Endothelial cell of umbilical vein (primary cell): ENCODE data around the gene OR6K2. TPM values are rescaled to one million over a fixed set of nuclear protein-coding genes. Genes with fewer than 3 reads are reported as not detected.

ENCODE experiments used
- BruUV-seq: library from RNA; stranded (reverse); fragments of 400-500 nt; replicated peaks from 2 replicates; lab custom pipeline; 2021; lab: Mats Ljungman, UMichigan
- CTCF ChIA-PET: fragments of 300-600, 350-600 bp; sonication (Branson Sonifier 250); formaldehyde crosslinking; loops from one replicate; lab custom pipeline; 2021; ENCODE audit warnings: antibody characterized with exemption, inconsistent platforms; lab: Charles Lee
- POLR2A ChIA-PET: fragments of 300-600, 350-600 bp; sonication (Branson Sonifier 250); formaldehyde crosslinking; loops from one replicate; lab custom pipeline; 2021; ENCODE audit warnings: antibody characterized with exemption, inconsistent platforms; lab: Charles Lee
- DNase-seq: peaks from one replicate; pipeline ENCODE4 v3.0.0-alpha.2; 2011; ENCODE audit warnings: low read depth, low spot score
- FAIRE-seq: peaks from 2 replicates; lab custom pipeline; 2011; peaks lifted over from hg19 to GRCh38; lab: Jason Lieb, UNC
- H2AFZ ChIP-seq: 2 replicates; pipeline ENCODE4 v1.6.0; 2012; ENCODE audit warnings: low read depth, low read length, control low read depth, inconsistent platforms
- H3K27ac ChIP-seq: 2 replicates; pipeline ENCODE4 v1.5.1; 2011; ENCODE audit warnings: low read depth, mild to moderate bottlenecking, control low read depth, low read length, moderate library complexity; ENCODE audit not compliant: insufficient read depth
- H3K27me3 ChIP-seq, 2 experiments: 2 replicates each; pipeline versions ENCODE4 v1.6.0 to v1.6.1; 2011; ENCODE audit warnings: low read length in 2 of 2, mixed read lengths in 1 of 2; ENCODE audit not compliant: control insufficient read depth in 2 of 2, insufficient read depth in 2 of 2
- H3K36me3 ChIP-seq, 2 experiments: 2 replicates in 1 of 2; 3 replicates in 1 of 2; pipeline ENCODE4 v1.5.1; 2011; ENCODE audit warnings: low read length in 2 of 2, mild to moderate bottlenecking in 1 of 2, moderate library complexity in 1 of 2; ENCODE audit not compliant: control insufficient read depth in 2 of 2, insufficient read depth in 2 of 2; ENCODE audit errors: extremely low read depth in 1 of 2
- H3K4me1 ChIP-seq: 3 replicates; pipeline ENCODE4 v1.5.1; 2011; ENCODE audit warnings: mild to moderate bottlenecking, low read length; ENCODE audit not compliant: control insufficient read depth, insufficient read depth; ENCODE audit errors: extremely low read depth
- H3K4me2 ChIP-seq: 2 replicates; pipeline ENCODE4 v1.6.1; 2011; ENCODE audit warnings: low read length, control low read depth, mixed read lengths; ENCODE audit not compliant: insufficient read depth
- H3K4me3 ChIP-seq, 3 experiments: fragments of 200-600 bp in 1 of 3; sonication (generic), shearing (Covaris generic) in 1 of 3; replicated peaks in 1 of 3; 2 replicates each; pipeline ENCODE4 v1.5.1; 2011 to 2016; ENCODE audit warnings: control low read depth in 3 of 3, low read length in 3 of 3, mild to moderate bottlenecking in 2 of 3, inconsistent platforms in 1 of 3, low read depth in 1 of 3, moderate library complexity in 1 of 3; ENCODE audit not compliant: insufficient read depth in 1 of 3
- H3K79me2 ChIP-seq: 2 replicates; pipeline ENCODE4 v1.6.0; 2012; ENCODE audit warnings: low read length, inconsistent platforms; ENCODE audit not compliant: control insufficient read depth, insufficient read depth
- H3K9ac ChIP-seq: replicated peaks from 2 replicates; pipeline ENCODE3; 2011; ENCODE audit warnings: low read length, control low read depth; ENCODE audit not compliant: insufficient read depth; ENCODE audit errors: extremely low read depth
- H3K9me1 ChIP-seq: replicated peaks from 3 replicates; pipeline ENCODE4 v1.6.0; 2011; ENCODE audit warnings: mild to moderate bottlenecking, low read length; ENCODE audit not compliant: control insufficient read depth, insufficient read depth; ENCODE audit errors: extremely low read depth
- H3K9me3 ChIP-seq: replicated peaks from 2 replicates; pipeline ENCODE4 v1.5.1; 2012; ENCODE audit warnings: low read length, inconsistent platforms; ENCODE audit not compliant: control insufficient read depth, insufficient read depth
- H4K20me1 ChIP-seq: replicated peaks from 2 replicates; pipeline ENCODE3; 2011; ENCODE audit warnings: mild to moderate bottlenecking, low read length; ENCODE audit not compliant: control insufficient read depth, insufficient read depth; ENCODE audit errors: extremely low read depth
- CTCF ChIP-seq, 2 donors: IDR thresholded peaks; 1 replicate in 1 of 2; 2 replicates in 1 of 2; pipeline ENCODE4 v1.5.1; 2011; ENCODE audit warnings: low read length in 2 of 2, mild to moderate bottlenecking in 2 of 2, moderate library complexity in 2 of 2, control low read depth in 1 of 2, inconsistent platforms in 1 of 2, low read depth in 1 of 2; ENCODE audit not compliant: insufficient read depth in 1 of 2; ENCODE audit errors: extremely low read depth in 1 of 2
- EZH2 ChIP-seq: IDR thresholded peaks from 2 replicates; pipeline ENCODE4 v1.6.1; 2012; ENCODE audit warnings: borderline replicate concordance, low read depth, mild to moderate bottlenecking, moderate library complexity, low read length, inconsistent platforms; ENCODE audit not compliant: severe bottlenecking
- FOS ChIP-seq: IDR thresholded peaks from 2 replicates; pipeline ENCODE4 v1.6.1; 2011; ENCODE audit warnings: mild to moderate bottlenecking, low read length, moderate library complexity, borderline replicate concordance; ENCODE audit not compliant: insufficient read depth
- GATA2 ChIP-seq: IDR thresholded peaks from 2 replicates; pipeline ENCODE4 v1.7.0; 2011; ENCODE audit warnings: low read depth, mild to moderate bottlenecking, moderate library complexity, mixed read lengths, low read length; ENCODE audit not compliant: insufficient read length, insufficient read depth
- JUN ChIP-seq: IDR thresholded peaks from 2 replicates; pipeline ENCODE4 v1.6.1; 2011; ENCODE audit warnings: borderline replicate concordance, low read depth; ENCODE audit not compliant: insufficient read length, insufficient read depth
- MAX ChIP-seq: IDR thresholded peaks from 2 replicates; pipeline ENCODE4 v1.6.1; 2011; ENCODE audit not compliant: insufficient read depth, insufficient read length
- MYC ChIP-seq: IDR thresholded peaks from one replicate; pipeline ENCODE4 v1.6.1; 2011; ENCODE audit warnings: mild to moderate bottlenecking, low read depth, low read length
- POLR2A ChIP-seq: IDR thresholded peaks from 2 replicates; pipeline ENCODE4 v1.6.1; 2012; ENCODE audit warnings: low read depth, mild to moderate bottlenecking, control low read depth, low read length
- POLR2AphosphoS5 ChIP-seq: IDR thresholded peaks from 2 replicates; pipeline ENCODE4 v1.6.1; 2012; ENCODE audit warnings: low read depth, mild to moderate bottlenecking, control low read depth, low read length, moderate library complexity; ENCODE audit not compliant: insufficient read depth
- dilution Hi-C: fragments of 300-500 bp; cut with MboI; formaldehyde crosslinking; loops from one replicate; pipeline ENCODE4 v1.15.0; 2019; ENCODE audit warnings: low sequenced_read_pairs; ENCODE audit not compliant: extremely low pct_ligation_motif_present
- intact Hi-C: fragments of 100-400 bp; cut with micrococcal nuclease; formaldehyde crosslinking; loops from one replicate; pipeline ENCODE4 v1.10.0; 2022
- polyA plus RNA-seq, 4 experiments: library from polyadenylated mRNA; depleted of rRNA in 3 of 4; stranded (reverse) in 3 of 4; unstranded in 1 of 4; fragments of >200 nt; gene quantifications; 2 replicates each; pipeline versions ENCODE4 v1.2.1 to v1.2.3, GENCODE V29; 2011 to 2012; ENCODE audit warnings: missing spikeins in 1 of 4
- total RNA-seq: library from RNA; stranded (reverse); gene quantifications from 2 replicates; pipeline ENCODE4 v1.2.3, GENCODE V29; 2021

OR6K2 gene
- total and polyA plus RNA-seq, 2 donors (not counting 3 experiments of a cell fraction or from before 2014, with no cell fraction given) = not detected

GRCh38 chr1:158652721-158653334, 47.6 kb downstream of the OR6K2 start:
- Histone ChIP-seq H3K9me3 (no peaks in the 10 kb centered on the region), H3K27me3 (peaks cover 0 to 2% of the 10 kb centered on the region in 2 experiments), H3K36me3 (no peaks in the 10 kb centered on the region), H4K20me1 (no peaks in the 10 kb centered on the region), H3K9ac (no peak overlapping the region), H3K4me3 (no peak overlapping the region), H2AFZ (no peak overlapping the region), H3K4me2 (no peak overlapping the region), H3K9me1 (no peaks in the 10 kb centered on the region), H3K27ac (no peak overlapping the region), H3K4me1 (no peaks in the 10 kb centered on the region), H3K79me2 (no peaks in the 10 kb centered on the region)
- dilution Hi-C loops = no loop called here
- CTCF ChIA-PET = no interaction called here
- no peak for TF ChIP-seq GATA2
- TF ChIP-seq JUN = no peak
- no peak for TF ChIP-seq POLR2A
- no peak for TF ChIP-seq EZH2
- TF ChIP-seq MAX = no peak
- TF ChIP-seq POLR2AphosphoS5 = no peak
- TF ChIP-seq FOS = no peak
- no peak for TF ChIP-seq CTCF (IDR thresholded peaks at IDR 0.05; ENCODE audit: extremely low read depth in 1 of 2, insufficient read depth in 1 of 2, low read depth in 1 of 2, low read length in 2 of 2)
- no peak for TF ChIP-seq MYC
- POLR2A ChIA-PET = no interaction called here
- DNase-seq (no peak), FAIRE-seq (no peak)
- intact Hi-C loops = no loop called here
- BruUV-seq = no TSS peak

Other genes with a start within 250 kb of the OR6K2 start
- gene OR10K1, start 238.8 kb downstream of the OR6K2 start, total RNA-seq = not detected in 2 replicates
- not detected in 2 replicates for gene OR10K1, start 238.8 kb downstream of the OR6K2 start, polyA plus RNA-seq
- not detected in 2 replicates for gene OR10R2, start 228.4 kb downstream of the OR6K2 start, total RNA-seq
- gene OR10R2, start 228.4 kb downstream of the OR6K2 start, polyA plus RNA-seq = not detected in 2 replicates
- not detected in 2 replicates for gene OR6Y1, start 146.2 kb downstream of the OR6K2 start, total RNA-seq
- not detected in 2 replicates for gene OR6Y1, start 146.2 kb downstream of the OR6K2 start, polyA plus RNA-seq
- not detected in 2 replicates for gene OR6P1, start 130.1 kb downstream of the OR6K2 start, total RNA-seq
- gene OR6P1, start 130.1 kb downstream of the OR6K2 start, polyA plus RNA-seq = not detected in 2 replicates
- not detected in 2 replicates for gene OR10X1, start 120.8 kb downstream of the OR6K2 start, total RNA-seq
- gene OR10X1, start 120.8 kb downstream of the OR6K2 start, polyA plus RNA-seq = not detected in 2 replicates
- not detected in 2 replicates for gene OR10Z1, start 95.4 kb downstream of the OR6K2 start, total RNA-seq
- not detected in 2 replicates for gene OR10Z1, start 95.4 kb downstream of the OR6K2 start, polyA plus RNA-seq
- gene SPTA1, start 13.9 kb downstream of the OR6K2 start, total RNA-seq = 0.48 and 0.84 TPM in 2 replicates
- gene SPTA1, start 13.9 kb downstream of the OR6K2 start, polyA plus RNA-seq = 0.01 and 0.11 TPM in 2 replicates
- not detected in 2 replicates for gene OR6K3, start 20.1 kb upstream of the OR6K2 start, total RNA-seq
- gene OR6K3, start 20.1 kb upstream of the OR6K2 start, polyA plus RNA-seq = not detected in 2 replicates
- gene OR6K6, start 54.1 kb upstream of the OR6K2 start, total RNA-seq = not detected in 2 replicates
- not detected in 2 replicates for gene OR6K6, start 54.1 kb upstream of the OR6K2 start, polyA plus RNA-seq
- not detected in 2 replicates for gene OR6N1, start 71.5 kb upstream of the OR6K2 start, total RNA-seq
- gene OR6N1, start 71.5 kb upstream of the OR6K2 start, polyA plus RNA-seq = not detected in 2 replicates
- gene OR6N2, start 80.6 kb upstream of the OR6K2 start, total RNA-seq = not detected in 2 replicates
- not detected in 2 replicates for gene OR6N2, start 80.6 kb upstream of the OR6K2 start, polyA plus RNA-seq
- not detected in 2 replicates for gene MNDA, start 130.7 kb upstream of the OR6K2 start, total RNA-seq
- not detected in 2 replicates for gene MNDA, start 130.7 kb upstream of the OR6K2 start, polyA plus RNA-seq
- not detected in 2 replicates for gene PYHIN1, start 230.9 kb upstream of the OR6K2 start, total RNA-seq
- not detected in 2 replicates for gene PYHIN1, start 230.9 kb upstream of the OR6K2 start, polyA plus RNA-seq